H1 (cell line): ENCODE measurements around the gene STAM. TPM values are rescaled to one million over a fixed set of nuclear protein-coding genes. Genes with fewer than 3 reads are reported as not detected.

ENCODE experiments used
- CTCF ChIA-PET: fragments of 300-600 bp; sonication (Branson Sonifier 250); formaldehyde crosslinking; loops from one replicate; lab custom pipeline; 2021; ENCODE audit not compliant: partially characterized antibody; lab: Charles Lee
- POLR2A ChIA-PET: fragments of 300-600 bp; sonication (Branson Sonifier 250); formaldehyde crosslinking; loops from one replicate; lab custom pipeline; 2021; ENCODE audit warnings: inconsistent platforms; ENCODE audit not compliant: partially characterized antibody; lab: Charles Lee
- DNase-seq, 2 experiments: peaks; one replicate each; pipeline versions ENCODE4 v3.0.0 to v3.0.0-alpha.2; 2010 to 2022; ENCODE audit warnings: low spot score in 2 of 2, low read depth in 1 of 2, mixed read lengths in 1 of 2
- FAIRE-seq: peaks from 2 replicates; lab custom pipeline; 2011; peaks lifted over from hg19 to GRCh38; lab: Jason Lieb, UNC
- H2AFZ ChIP-seq: 2 replicates; pipeline ENCODE4 v1.8.1; 2012; ENCODE audit warnings: low read length, inconsistent platforms
- H2AK5ac ChIP-seq: 2 replicates; pipeline ENCODE4 v1.6.1; 2013; ENCODE audit warnings: low read depth, low read length
- H2BK120ac ChIP-seq: replicated peaks from 2 replicates; pipeline ENCODE3; 2013; ENCODE audit warnings: low read depth, low read length, inconsistent platforms
- H2BK12ac ChIP-seq: 2 replicates; pipeline ENCODE4 v1.6.1; 2013; ENCODE audit warnings: low read depth, low read length
- H2BK15ac ChIP-seq: 2 replicates; pipeline ENCODE4 v1.6.1; 2013; ENCODE audit warnings: low read length
- H2BK20ac ChIP-seq: 2 replicates; pipeline ENCODE4 v1.6.1; 2013; ENCODE audit warnings: low read length
- H2BK5ac ChIP-seq: 2 replicates; pipeline ENCODE4 v1.6.1; 2013; ENCODE audit warnings: low read depth, low read length
- H3K14ac ChIP-seq: 2 replicates; pipeline ENCODE4 v1.6.1; 2013; ENCODE audit warnings: inconsistent platforms; ENCODE audit not compliant: insufficient read length
- H3K18ac ChIP-seq: 2 replicates; pipeline ENCODE4 v1.6.1; 2013; ENCODE audit warnings: low read length; ENCODE audit errors: extremely low read depth
- H3K23ac ChIP-seq: 2 replicates; pipeline ENCODE4 v1.6.1; 2013; ENCODE audit warnings: inconsistent platforms; ENCODE audit not compliant: insufficient read length
- H3K23me2 ChIP-seq: 2 replicates; pipeline ENCODE4 v1.6.1; 2013; ENCODE audit warnings: low read depth, low read length
- H3K27ac ChIP-seq: 2 replicates; pipeline ENCODE4 v1.6.1; 2011; ENCODE audit warnings: low read depth, low read length, inconsistent platforms
- H3K27me3 ChIP-seq, 4 experiments: replicated peaks in 1 of 4; 1 replicate in 1 of 4; 2 replicates in 3 of 4; pipeline versions ENCODE4 v1.6.1 to v1.8.1; 2011 to 2013; ENCODE audit warnings: low read length in 3 of 4, mild to moderate bottlenecking in 3 of 4, inconsistent platforms in 2 of 4, mixed read lengths in 2 of 4, moderate library complexity in 1 of 4; ENCODE audit not compliant: control insufficient read depth in 3 of 4, insufficient read depth in 3 of 4; ENCODE audit errors: extremely low read depth in 1 of 4
- H3K36me3 ChIP-seq, 4 experiments: 2 replicates each; pipeline versions ENCODE4 v1.6.1 to v1.8.1; 2011 to 2013; ENCODE audit warnings: mild to moderate bottlenecking in 4 of 4, low read length in 3 of 4, moderate library complexity in 2 of 4, control low read depth in 1 of 4, inconsistent platforms in 1 of 4; ENCODE audit not compliant: insufficient read depth in 4 of 4, control insufficient read depth in 2 of 4
- H3K4ac ChIP-seq: replicated peaks from 2 replicates; pipeline ENCODE3; 2013; ENCODE audit warnings: low read length, low read depth, mixed read lengths, inconsistent platforms; ENCODE audit not compliant: insufficient read length
- H3K4me1 ChIP-seq, 4 experiments: replicated peaks in 1 of 4; 1 replicate in 1 of 4; 2 replicates in 3 of 4; pipeline versions ENCODE4 v1.6.1 to v1.8.1; 2011 to 2013; ENCODE audit warnings: low read length in 3 of 4, inconsistent platforms in 2 of 4, mixed read lengths in 1 of 4; ENCODE audit not compliant: insufficient read depth in 4 of 4, control insufficient read depth in 3 of 4
- H3K4me2 ChIP-seq, 2 experiments: 2 replicates each; pipeline versions ENCODE4 v1.6.1 to v1.8.1; 2011 to 2013; ENCODE audit warnings: low read depth in 2 of 2, low read length in 2 of 2, control low read depth in 1 of 2, inconsistent platforms in 1 of 2, mild to moderate bottlenecking in 1 of 2; ENCODE audit not compliant: insufficient read depth in 1 of 2
- H3K4me3 ChIP-seq, 4 experiments: fragments of 200-600, 300-600 bp in 1 of 4; sonication (generic), shearing (Covaris generic), sonication (Bioruptor Twin) in 1 of 4; 2 replicates each; pipeline versions ENCODE4 v1.5.1 to v1.8.1; 2011 to 2016; ENCODE audit warnings: low read length in 4 of 4, low read depth in 3 of 4, control low read depth in 2 of 4, inconsistent platforms in 2 of 4, mild to moderate bottlenecking in 2 of 4, mixed read lengths in 1 of 4, moderate library complexity in 1 of 4; ENCODE audit not compliant: insufficient read depth in 2 of 4; ENCODE audit errors: extremely low read depth in 1 of 4
- H3K56ac ChIP-seq: replicated peaks from 2 replicates; pipeline ENCODE3; 2013; ENCODE audit warnings: low read depth, mild to moderate bottlenecking, mixed read lengths, low read length, inconsistent platforms; ENCODE audit not compliant: insufficient read length
- H3K79me1 ChIP-seq: 2 replicates; pipeline ENCODE4 v1.6.1; 2013; ENCODE audit warnings: low read depth, low read length, control low read depth
- H3K79me2 ChIP-seq, 2 experiments: 2 replicates each; pipeline versions ENCODE4 v1.6.1 to v1.8.1; 2012 to 2013; ENCODE audit warnings: low read length in 2 of 2, mild to moderate bottlenecking in 2 of 2, inconsistent platforms in 1 of 2; ENCODE audit not compliant: insufficient read depth in 2 of 2, control insufficient read depth in 1 of 2
- H3K9ac ChIP-seq, 4 experiments: replicated peaks in 1 of 4; 1 replicate in 1 of 4; 2 replicates in 3 of 4; pipeline versions ENCODE4 v1.6.1 to v1.8.1; 2011 to 2013; ENCODE audit warnings: low read depth in 3 of 4, low read length in 3 of 4, control low read depth in 2 of 4, mild to moderate bottlenecking in 2 of 4, moderate library complexity in 2 of 4, inconsistent platforms in 1 of 4; ENCODE audit errors: extremely low read depth in 1 of 4
- H3K9me3 ChIP-seq, 2 experiments: 2 replicates each; pipeline versions ENCODE4 v1.6.1 to v1.8.1; 2012 to 2013; ENCODE audit warnings: mild to moderate bottlenecking in 2 of 2, moderate library complexity in 2 of 2, control low read depth in 1 of 2, inconsistent platforms in 1 of 2, low read depth in 1 of 2, low read length in 1 of 2, mixed read lengths in 1 of 2; ENCODE audit not compliant: insufficient read depth in 2 of 2
- H4K20me1 ChIP-seq, 2 experiments: replicated peaks in 1 of 2; 2 replicates each; pipeline versions ENCODE3 to v1.8.1; 2011 to 2013; ENCODE audit warnings: inconsistent platforms in 2 of 2, low read length in 2 of 2, mild to moderate bottlenecking in 1 of 2; ENCODE audit not compliant: insufficient read depth in 2 of 2, control insufficient read depth in 1 of 2
- H4K5ac ChIP-seq: 2 replicates; pipeline ENCODE4 v1.6.1; 2013; ENCODE audit warnings: low read length, low read depth, mixed read lengths, inconsistent platforms; ENCODE audit not compliant: insufficient read length
- H4K8ac ChIP-seq: 2 replicates; pipeline ENCODE4 v1.8.0; 2013; ENCODE audit warnings: mild to moderate bottlenecking, moderate library complexity, low read length, inconsistent platforms; ENCODE audit not compliant: insufficient read depth; ENCODE audit errors: extremely low read depth
- H4K91ac ChIP-seq: replicated peaks from 2 replicates; pipeline ENCODE3; 2013; ENCODE audit warnings: low read length, mixed read lengths, inconsistent platforms; ENCODE audit not compliant: insufficient read length
- BACH1 ChIP-seq: IDR thresholded peaks from 2 replicates; pipeline ENCODE4 v1.6.1; 2012; ENCODE audit warnings: low read length, improper control_type of control experiment
- CREB1 ChIP-seq: IDR thresholded peaks from 2 replicates; pipeline ENCODE4 v1.6.1; 2012; ENCODE audit warnings: inconsistent platforms
- HDAC6 ChIP-seq: IDR thresholded peaks from one replicate; pipeline ENCODE4 v1.7.1; 2012; ENCODE audit warnings: low read depth, mild to moderate bottlenecking, inconsistent platforms, low read length, moderate library complexity
- RXRA ChIP-seq: IDR thresholded peaks from 2 replicates; pipeline ENCODE4 v1.6.1; 2011; ENCODE audit warnings: low read depth, mild to moderate bottlenecking, low read length, moderate library complexity; ENCODE audit not compliant: insufficient read depth
- SIRT6 ChIP-seq: IDR thresholded peaks from one replicate; pipeline ENCODE4 v1.7.1; 2012; ENCODE audit warnings: low read length, inconsistent platforms
- SIX5 ChIP-seq: IDR thresholded peaks from 2 replicates; pipeline ENCODE4 v1.6.1; 2011; ENCODE audit warnings: mild to moderate bottlenecking, low read depth, low read length
- TAF7 ChIP-seq: optimal IDR thresholded peaks from 2 replicates; pipeline ENCODE3; 2011; ENCODE audit warnings: low read depth, mild to moderate bottlenecking, inconsistent platforms, low read length, moderate library complexity, borderline replicate concordance
- USF2 ChIP-seq: IDR thresholded peaks from 2 replicates; pipeline ENCODE4 v1.6.1; 2011; ENCODE audit warnings: low read length, improper control_type of control experiment
- WGBS, 2 experiments: shearing (Covaris generic) in 1 of 2; methylation state at CpG; one replicate each; pipeline versions ENCODE4 v1.1.6 to v1.1.7; 2013 to 2015; ENCODE audit warnings: low lambda C conversion rate in 2 of 2, mixed read lengths in 2 of 2, inconsistent platforms in 1 of 2, low coverage in 1 of 2, missing lambda C conversion rate in 1 of 2; ENCODE audit not compliant: insufficient replicate concordance in 2 of 2, insufficient coverage in 1 of 2, insufficient read length in 1 of 2; ENCODE audit errors: extremely low coverage in 1 of 2, missing lambda C conversion rate in 1 of 2; 5-methylcytosine and 5-hydroxymethylcytosine counted together
- polyA plus RNA-seq, 7 experiments: library from polyadenylated mRNA; depleted of rRNA in 3 of 7; stranded (reverse) in 5 of 7; unstranded in 2 of 7; fragments of >200 nt in 5 of 7; fragments of 200-250 nt in 2 of 7; gene quantifications; 1 replicate in 5 of 7; 2 replicates in 1 of 7; 4 replicates in 1 of 7; pipeline versions ENCODE4 v1.2.1 to v1.2.3, GENCODE V29; 2011 to 2013; ENCODE audit warnings: missing spikeins in 2 of 7, mixed read lengths in 2 of 7
- total RNA-seq: library from RNA; stranded (reverse); fragmentation: NEBNext Ultra II Directional; extraction: Animal tissue kit (Norgen Biotek cat#: 25700); gene quantifications from 2 replicates; pipeline ENCODE4 v1.2.1, GENCODE V29; 2021

The STAM gene
- total and polyA plus RNA-seq, 2 of the 8 experiments (the other 6 are each of a cell fraction or from before 2014, with no cell fraction given), result 22.0 to 27.8 TPM

- H4K20me1 ChIP-seq, result no peaks in the 10 kb centered on the region
- DNase-seq (no peak), FAIRE-seq (no peak)
- no peaks in the 10 kb centered on the region for H3K4me1 ChIP-seq
- no peak within 1 kb of the TSS for H3K14ac ChIP-seq
- no peak within 1 kb of the TSS for H3K18ac ChIP-seq
- no peaks in the 10 kb centered on the region for H3K27me3 ChIP-seq
- no peak within 1 kb of the TSS for H3K9ac ChIP-seq
- no peak within 1 kb of the TSS for H3K27ac ChIP-seq
- H3K79me1 ChIP-seq, result no peaks in the 10 kb centered on the region
- H4K8ac ChIP-seq, result no peak within 1 kb of the TSS
- H3K4me2 ChIP-seq, result no peak within 1 kb of the TSS
- H2BK12ac ChIP-seq, result no peak within 1 kb of the TSS
- no peak within 1 kb of the TSS for H3K23ac ChIP-seq
- 88% methylated on average over 9 of the region's 9 CpGs; no CpG with 5 or more reads in 1 of the 2 experiments for WGBS, 2 experiments
- H3K79me2 ChIP-seq, result no peaks in the 10 kb centered on the region
- H3K23me2 ChIP-seq, result no peaks in the 10 kb centered on the region
- no peak within 1 kb of the TSS for H2BK15ac ChIP-seq
- H3K4ac ChIP-seq, result no peak within 1 kb of the TSS
- H2AFZ ChIP-seq, result no peak within 1 kb of the TSS
- POLR2A ChIA-PET, result no interaction called here
- no peak for TF ChIP-seq RXRA
- TF ChIP-seq USF2, result no peak
- no peak for TF ChIP-seq HDAC6
- TF ChIP-seq SIRT6, result no peak
- TF ChIP-seq TAF7, result no peak
- TF ChIP-seq SIX5, result no peak
- no peak for TF ChIP-seq BACH1
- TF ChIP-seq CREB1, result no peak
- TF ChIP-seq, all 59 proteins: peak for 0
- no peaks in the 10 kb centered on the region for H3K9me3 ChIP-seq
- no peak within 1 kb of the TSS for H2BK120ac ChIP-seq
- no peak within 1 kb of the TSS for H4K91ac ChIP-seq
- no peak within 1 kb of the TSS for H2BK20ac ChIP-seq
- no peaks in the 10 kb centered on the region for H3K36me3 ChIP-seq
- no peak within 1 kb of the TSS for H2AK5ac ChIP-seq
- no peak within 1 kb of the TSS for H3K56ac ChIP-seq
- CTCF ChIA-PET, result no interaction called here
- H2BK5ac ChIP-seq, result no peak within 1 kb of the TSS
- H4K5ac ChIP-seq, result no peak within 1 kb of the TSS
- no peak within 1 kb of the TSS for H3K4me3 ChIP-seq
Observed at GRCh38 chr10:17751781-17752445, 108.0 kb downstream of the STAM start, which contains the start of gene TMEM236. TMEM236 (plus strand) TSS chr10:17752201; CDS start chr10:17752296, 95 bp downstream.
